8988T (cell line): Measurements from ENCODE around the gene CFAP54.
A peak's percentile ranks its signal among the peaks of the same experiment; 100 is the strongest.

Experiments
- DNase-seq: peaks from one replicate; pipeline ENCODE4 v3.0.0; 2011

CFAP54 gene

GRCh38 chr12:96831346-96831745 is 342.0 kb downstream of the CFAP54 start:
- DNase-seq: no peak

- no peak for DNase-seq
These were observed 356.9 kb downstream of the CFAP54 start for GRCh38 chr12:96846293-96846692.

GRCh38 chr12:96850676-96851075 is 361.3 kb downstream of the CFAP54 start:
- no peak for DNase-seq

GRCh38 chr12:96858162-96858561 is 368.8 kb downstream of the CFAP54 start:
- no peak for DNase-seq

- DNase-seq: no peak
These were observed 372.3 kb downstream of the CFAP54 start for GRCh38 chr12:96861656-96862055.

GRCh38 chr12:96862326-96862725 is 372.9 kb downstream of the CFAP54 start:
- no peak for DNase-seq

- no peak for DNase-seq
These were observed 375.0 kb downstream of the CFAP54 start for GRCh38 chr12:96864335-96864734.

- DNase-seq: no peak
These were observed 377.6 kb downstream of the CFAP54 start for GRCh38 chr12:96866801-96867590.

GRCh38 chr12:96870946-96871345 is 381.6 kb downstream of the CFAP54 start:
- no peak for DNase-seq

- DNase-seq: no peak
These were observed 383.6 kb downstream of the CFAP54 start for GRCh38 chr12:96872961-96873360.

- no peak for DNase-seq
These were observed 384.8 kb downstream of the CFAP54 start for GRCh38 chr12:96874211-96874610.

GRCh38 chr12:96876966-96877365 is 387.6 kb downstream of the CFAP54 start:
- DNase-seq: no peak

GRCh38 chr12:96878704-96879103 is 389.3 kb downstream of the CFAP54 start:
- no peak for DNase-seq

- DNase-seq: no peak
These were observed 389.9 kb downstream of the CFAP54 start for GRCh38 chr12:96879301-96879700.

- DNase-seq: no peak
These were observed 390.8 kb downstream of the CFAP54 start for GRCh38 chr12:96880220-96880619.

GRCh38 chr12:96881608-96882007 is 392.2 kb downstream of the CFAP54 start:
- no peak for DNase-seq

- DNase-seq: no peak
These were observed 393.5 kb downstream of the CFAP54 start for GRCh38 chr12:96882862-96883261.

- DNase-seq: no peak
These were observed 394.2 kb downstream of the CFAP54 start for GRCh38 chr12:96883571-96883970.

- no peak for DNase-seq
These were observed 397.8 kb downstream of the CFAP54 start for GRCh38 chr12:96886998-96887677.

GRCh38 chr12:96889273-96889933 is 400.0 kb downstream of the CFAP54 start:
- peak; percentile 14 for DNase-seq

- DNase-seq: no peak
These were observed 401.0 kb downstream of the CFAP54 start for GRCh38 chr12:96890331-96890730.

GRCh38 chr12:96892104-96892503 is 402.7 kb downstream of the CFAP54 start:
- no peak for DNase-seq

- DNase-seq: no peak
These were observed 408.0 kb downstream of the CFAP54 start for GRCh38 chr12:96897421-96897820.

GRCh38 chr12:96901175-96901574 is 411.8 kb downstream of the CFAP54 start:
- DNase-seq: no peak
